HG02763 (cell line): Measurements from ENCODE around the gene MYZAP.
"Not testable (repeated sequence)": the region's sequence is repeated elsewhere in the genome, so short reads cannot be mapped to it uniquely, and the experiment has no call there.

Experiments
- ATAC-seq: cut with Tn5 transposase; IDR thresholded peaks from one replicate; pipeline ENCODE4 v1.9.1; 2021; ENCODE audit warnings: mild to moderate bottlenecking, moderate library complexity; ENCODE audit not compliant: unreplicated experiment

Gene MYZAP

DNA sequence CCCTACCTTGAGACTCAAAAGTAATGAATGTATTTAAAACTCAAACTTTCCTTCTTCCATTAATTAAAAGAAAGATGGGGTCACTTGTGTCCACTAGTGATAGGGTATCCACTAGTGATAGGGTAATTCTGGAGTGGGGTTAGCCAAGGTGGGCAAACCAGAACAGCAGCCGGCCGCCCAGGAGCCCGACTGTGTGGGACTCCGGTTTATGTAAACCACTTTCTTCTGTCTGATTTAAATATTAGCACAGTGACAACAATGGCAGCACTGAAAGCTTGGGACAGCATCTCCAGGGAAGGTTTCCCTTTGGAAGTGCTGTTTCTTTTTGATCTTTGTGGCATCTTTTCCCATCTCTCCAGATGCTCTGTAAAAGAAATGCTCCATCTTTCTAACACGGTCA, 722 bp downstream of the MYZAP start:
- ATAC-seq: no peak

DNA sequence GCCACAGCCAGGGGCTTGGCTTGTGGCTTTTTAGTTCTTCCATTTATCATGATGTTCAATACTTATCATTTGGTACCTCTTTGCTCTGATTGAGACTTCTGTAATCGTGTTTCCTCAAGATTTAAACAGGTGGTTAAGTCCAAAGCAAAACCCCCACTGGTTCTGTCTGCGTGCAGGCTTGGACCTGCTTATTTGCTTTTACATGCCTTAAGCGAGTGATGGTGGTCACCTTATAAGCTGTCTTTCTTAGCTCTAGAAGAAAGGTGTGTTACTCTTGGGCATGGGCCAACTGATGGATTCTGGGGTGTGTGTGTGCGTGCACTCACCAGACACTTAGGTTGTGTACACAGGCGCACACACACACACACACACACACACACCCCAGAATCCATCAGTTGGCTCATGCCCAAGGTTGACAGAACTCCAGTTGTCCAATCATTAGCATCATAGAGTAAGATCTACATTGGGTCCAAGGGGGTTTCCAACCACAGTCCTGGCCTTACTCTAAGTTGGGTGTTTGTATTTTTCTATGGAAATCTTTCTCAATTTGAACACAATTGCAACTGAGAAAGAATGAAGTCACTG, 1.2 kb downstream of the MYZAP start:
- ATAC-seq: no peak

DNA sequence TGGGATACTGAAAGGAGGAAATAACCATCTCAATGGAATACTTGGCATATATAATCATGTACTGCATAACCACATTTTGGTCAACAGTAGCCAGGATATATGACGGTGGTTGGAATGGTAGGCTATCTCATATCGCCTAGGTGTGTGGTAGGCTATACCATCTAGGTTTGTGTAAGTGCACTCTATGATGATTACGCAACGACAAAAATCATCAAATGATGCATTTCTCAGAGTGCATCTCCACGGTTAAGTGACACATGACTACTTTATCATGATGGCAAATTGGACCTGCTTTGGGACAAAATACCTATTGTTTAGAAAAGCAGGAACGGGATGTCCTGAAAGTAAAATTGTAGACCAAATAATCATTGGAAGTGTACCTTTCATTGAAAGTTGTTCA, 2.8 kb downstream of the MYZAP start:
- ATAC-seq: no peak

DNA sequence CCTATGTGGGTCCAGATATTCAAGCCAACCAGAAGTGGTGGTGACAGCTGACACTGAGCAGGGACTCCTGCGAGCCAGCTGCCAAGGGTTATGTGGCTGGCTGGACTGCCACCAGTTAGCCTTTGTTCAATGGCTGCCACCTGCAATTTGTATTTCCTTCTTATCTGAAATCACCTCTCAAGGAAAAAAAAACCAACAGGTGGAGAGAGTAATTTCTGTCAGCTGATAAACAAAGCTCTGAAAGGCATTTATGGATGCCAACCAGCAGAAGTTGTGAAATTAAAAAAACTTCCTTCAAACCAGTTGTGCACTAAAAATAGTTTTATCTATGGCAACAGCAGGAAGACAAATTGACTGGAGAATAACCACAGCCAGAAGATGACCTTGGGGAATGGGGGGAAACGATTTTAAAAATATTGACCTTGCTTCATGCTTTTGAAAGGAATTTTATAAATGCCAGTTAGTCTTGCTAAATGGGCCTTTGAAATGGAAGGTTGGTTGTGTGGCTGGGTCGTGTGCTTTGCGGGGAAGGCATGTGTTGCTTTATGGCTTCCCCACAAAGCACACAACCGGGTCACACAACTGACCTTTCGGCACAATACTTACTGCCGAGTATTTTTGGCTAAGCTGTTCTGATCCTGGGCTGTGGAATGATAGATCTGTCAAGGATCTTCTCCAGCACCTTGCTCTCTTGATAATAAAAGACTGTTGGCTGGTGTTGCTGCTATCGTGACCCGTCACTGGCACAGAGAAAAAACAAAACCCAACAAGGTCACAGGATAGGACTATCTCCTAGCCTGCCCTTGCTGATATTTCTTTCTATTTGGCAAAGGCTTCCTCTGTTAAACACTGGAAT, 3.5 kb downstream of the MYZAP start:
- no peak for ATAC-seq

DNA sequence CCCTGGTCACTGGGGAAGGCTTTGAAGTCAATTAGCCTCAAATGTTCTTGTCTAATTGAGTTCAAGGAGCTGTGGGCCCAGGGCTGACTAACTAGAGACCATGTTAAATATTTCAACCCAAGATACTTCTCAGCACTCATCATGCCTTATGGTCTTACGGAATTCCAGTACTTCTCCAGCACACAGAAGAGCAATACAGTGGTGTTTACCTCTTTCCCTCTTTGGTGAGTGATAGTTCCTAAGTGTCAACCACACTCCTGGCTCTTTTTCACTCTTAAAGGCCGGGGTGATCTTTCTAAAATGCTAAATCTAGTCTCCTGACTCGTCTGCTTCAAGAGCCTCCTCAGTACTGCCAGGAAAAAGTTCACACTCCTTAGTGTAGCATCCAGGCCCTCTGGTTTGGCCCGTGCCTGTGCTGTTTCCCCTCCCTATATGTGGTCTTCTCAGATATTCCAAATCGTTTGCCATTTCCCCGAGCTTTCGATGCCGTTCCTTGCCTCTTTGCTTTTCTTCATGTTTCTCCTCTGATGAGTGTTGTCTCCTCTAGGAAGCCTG, 4.7 kb downstream of the MYZAP start:
- ATAC-seq: no peak

DNA sequence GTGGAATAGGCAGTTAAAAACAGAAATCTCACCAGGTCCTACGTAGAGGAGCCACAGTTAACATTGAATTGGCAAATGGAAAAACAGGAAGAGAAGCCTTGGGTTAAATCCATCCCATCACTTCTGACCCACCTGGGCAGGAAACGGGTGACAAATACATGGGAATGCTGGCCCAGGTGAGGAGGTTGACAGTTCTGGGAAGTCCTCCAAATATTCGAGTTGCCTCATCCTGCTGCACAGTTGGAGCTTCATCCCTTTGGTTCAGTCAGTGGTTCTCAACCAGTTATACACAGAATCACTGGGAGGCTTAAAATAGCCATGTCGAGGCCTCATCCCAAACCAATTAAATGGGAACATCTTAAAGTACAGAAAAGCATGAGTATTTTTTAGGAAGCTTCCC, 5.3 kb downstream of the MYZAP start:
- ATAC-seq: no peak

DNA sequence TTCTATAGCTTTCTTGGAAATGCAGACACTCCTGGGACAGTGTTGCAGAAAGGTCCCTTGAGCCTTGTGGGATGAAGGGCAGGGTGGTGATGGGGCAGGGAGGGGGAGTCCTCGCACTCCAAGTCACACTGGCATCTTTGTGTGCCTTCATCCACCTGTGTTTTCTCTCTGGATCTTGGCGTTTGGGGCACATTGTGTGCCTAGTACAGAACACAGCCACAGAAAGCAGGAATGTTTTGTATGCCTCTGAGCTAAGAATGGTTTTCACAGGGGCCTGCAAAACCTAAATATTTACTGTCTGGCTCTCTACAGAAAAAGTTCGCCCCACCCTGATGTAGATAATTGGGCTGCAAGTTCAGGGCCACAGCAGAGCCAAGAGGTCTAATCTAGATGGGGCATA, 5.7 kb downstream of the MYZAP start:
- ATAC-seq: no peak

DNA sequence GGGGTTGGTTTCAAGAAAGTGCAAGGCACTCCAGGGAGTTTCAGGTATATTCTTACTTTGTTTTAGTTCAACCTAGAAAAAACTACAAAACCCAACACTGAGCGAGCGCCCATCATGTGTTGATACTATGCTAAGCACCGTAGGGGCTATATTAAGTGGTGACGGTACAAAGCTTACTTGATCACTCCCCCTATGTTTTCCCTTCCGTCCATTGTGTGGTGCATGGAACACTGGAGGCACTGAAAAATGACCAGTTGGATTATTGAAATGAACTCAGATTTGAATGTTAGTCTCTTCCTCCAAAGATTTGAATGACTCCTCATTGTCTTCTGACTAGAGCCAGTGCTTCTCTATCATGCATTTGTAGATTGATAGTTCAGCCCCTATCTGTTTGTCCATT, 6.6 kb downstream of the MYZAP start:
- no peak for ATAC-seq

DNA sequence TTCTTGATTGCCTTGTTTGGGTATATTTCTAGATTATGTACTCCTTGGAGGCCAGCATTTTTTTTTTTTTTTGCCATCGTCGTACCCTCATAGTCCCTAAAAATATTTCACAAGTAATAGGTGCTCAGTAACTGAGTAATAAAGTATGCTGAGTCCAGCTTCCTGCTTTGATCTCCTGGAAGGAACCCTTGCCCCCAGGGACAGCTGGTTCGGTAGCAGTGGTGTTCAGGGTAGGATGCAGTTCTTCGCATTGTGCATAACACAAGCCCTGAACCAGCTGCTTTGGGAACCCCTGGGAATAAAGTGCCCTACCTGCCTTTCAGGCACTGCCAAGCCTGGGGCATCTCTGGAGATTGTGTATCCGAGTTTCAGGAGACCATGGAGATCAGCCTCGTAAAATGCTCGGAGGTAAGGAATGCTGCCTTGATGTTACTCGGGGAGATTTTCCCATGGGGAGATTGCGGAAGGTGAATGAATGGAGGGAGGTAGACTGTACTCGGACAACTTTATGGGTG, 7.6 kb downstream of the MYZAP start:
- ATAC-seq: no peak

DNA sequence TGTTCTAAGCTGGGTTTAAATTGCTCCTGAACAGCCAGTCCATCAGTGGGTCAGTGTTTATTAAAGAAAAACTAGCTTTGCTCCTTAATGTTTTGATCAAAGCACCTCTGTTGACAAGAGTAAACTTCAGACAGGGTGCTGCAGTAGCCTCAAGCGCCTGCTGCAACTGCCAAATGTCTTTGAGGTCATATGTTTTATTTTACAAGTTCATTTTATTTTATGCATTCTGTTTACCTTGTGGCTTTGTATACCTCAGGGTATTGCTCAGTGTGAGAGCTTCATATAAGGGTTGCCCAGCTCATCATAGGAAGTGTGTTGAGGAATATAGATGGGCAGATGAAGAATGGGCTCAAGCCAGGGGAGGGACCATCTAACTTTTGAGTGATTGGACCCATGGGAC, 8.5 kb downstream of the MYZAP start:
- ATAC-seq: no peak

DNA sequence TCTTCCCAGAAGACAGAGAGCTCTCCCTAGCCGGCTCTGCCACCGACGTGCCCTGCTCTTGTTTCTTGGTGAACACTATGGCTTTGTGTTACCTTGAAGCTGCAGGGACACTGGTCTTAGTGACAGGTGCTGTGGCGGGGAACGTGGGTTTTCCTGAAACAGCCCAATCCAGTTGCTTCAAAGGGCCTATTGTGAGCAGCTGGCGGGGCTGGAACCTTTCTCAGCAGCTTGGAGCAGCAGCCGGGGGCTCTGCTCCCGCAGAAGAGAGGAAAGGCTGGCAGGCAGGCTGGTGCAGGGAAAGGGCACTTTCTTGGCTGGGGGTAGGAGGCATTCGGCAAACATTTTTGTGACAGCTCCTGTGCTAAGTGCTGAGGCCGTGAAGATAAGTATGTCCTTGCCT, 12.8 kb downstream of the MYZAP start:
- no peak for ATAC-seq

DNA sequence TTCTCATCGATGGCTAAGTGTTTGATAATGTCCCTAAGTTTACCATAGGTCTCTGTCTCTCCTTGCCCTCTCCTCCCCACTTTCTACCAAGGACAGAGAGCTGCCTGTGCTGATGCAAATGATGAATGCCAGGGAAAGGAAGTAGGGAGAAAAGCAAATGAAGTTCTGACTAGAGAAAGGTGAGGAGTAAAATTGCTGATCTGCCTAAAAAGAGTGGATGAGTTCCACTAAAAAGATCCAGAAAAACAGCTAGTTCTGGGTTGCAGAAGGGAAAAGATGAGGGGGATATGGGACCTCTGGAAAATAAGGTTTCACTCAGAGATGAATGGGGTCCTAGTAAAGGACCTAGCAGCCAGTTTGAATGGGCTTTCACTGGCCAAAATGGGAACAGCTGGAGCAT, 13.8 kb downstream of the MYZAP start:
- ATAC-seq: no peak

DNA sequence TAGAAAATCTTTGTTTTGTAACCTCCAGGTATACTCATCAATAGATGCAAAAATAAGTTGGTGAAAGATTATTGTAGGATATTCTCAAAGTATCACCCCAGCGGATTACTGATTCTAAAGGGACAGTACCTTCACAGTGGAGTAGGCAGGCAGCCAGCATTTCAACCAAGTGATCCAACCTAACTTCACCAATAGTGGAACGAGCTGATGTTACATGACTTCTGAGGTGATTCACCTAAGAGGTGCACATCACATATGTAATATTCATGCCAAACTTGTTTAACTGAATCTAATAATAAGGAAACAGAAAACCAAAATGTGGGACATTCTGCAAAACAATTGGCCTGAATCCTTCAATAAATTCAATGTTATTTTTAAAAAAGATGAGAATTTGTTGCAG, 14.3 kb downstream of the MYZAP start:
- no peak for ATAC-seq

DNA sequence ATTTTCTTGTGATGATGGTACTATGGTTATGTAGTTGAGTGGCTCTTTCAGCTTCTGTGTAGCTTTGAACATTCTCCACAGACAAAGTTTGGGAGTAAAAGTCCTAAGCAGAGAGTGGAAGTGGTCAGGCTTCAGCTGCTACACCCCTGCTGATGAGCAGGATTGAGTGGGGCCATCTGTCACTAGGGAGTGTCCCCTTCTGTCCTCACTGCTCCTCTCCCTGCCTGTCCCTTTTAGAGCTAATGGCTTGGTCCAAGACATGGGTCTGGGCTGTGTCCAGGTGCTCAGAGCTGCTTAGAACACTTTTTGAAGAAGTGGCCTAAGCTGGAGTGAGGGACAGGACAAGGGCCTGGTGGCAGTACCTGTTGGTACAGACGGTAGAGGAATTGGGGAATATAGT, 15.1 kb downstream of the MYZAP start:
- ATAC-seq: no peak

DNA sequence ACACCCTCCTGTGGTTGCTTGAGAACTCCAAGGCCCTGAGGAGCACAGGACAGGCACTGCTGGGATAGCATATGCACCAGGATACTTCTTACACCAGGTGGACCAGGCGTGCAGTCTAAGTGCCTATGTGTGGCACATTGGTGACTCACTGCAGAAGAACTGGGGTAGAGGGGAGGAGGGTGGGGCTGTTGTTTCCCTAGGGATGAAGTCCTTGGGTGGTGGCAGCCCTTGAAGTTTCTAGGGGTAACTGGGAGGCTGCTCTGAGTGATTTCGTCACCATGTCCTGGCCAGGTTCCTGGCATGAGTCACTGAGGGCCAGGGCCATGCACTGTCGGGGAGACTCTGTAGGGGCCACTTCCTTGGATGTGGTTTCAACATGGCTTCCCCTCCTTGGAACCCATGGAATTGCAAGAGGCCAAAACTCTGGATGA, 15.9 kb downstream of the MYZAP start:
- ATAC-seq: no peak

DNA sequence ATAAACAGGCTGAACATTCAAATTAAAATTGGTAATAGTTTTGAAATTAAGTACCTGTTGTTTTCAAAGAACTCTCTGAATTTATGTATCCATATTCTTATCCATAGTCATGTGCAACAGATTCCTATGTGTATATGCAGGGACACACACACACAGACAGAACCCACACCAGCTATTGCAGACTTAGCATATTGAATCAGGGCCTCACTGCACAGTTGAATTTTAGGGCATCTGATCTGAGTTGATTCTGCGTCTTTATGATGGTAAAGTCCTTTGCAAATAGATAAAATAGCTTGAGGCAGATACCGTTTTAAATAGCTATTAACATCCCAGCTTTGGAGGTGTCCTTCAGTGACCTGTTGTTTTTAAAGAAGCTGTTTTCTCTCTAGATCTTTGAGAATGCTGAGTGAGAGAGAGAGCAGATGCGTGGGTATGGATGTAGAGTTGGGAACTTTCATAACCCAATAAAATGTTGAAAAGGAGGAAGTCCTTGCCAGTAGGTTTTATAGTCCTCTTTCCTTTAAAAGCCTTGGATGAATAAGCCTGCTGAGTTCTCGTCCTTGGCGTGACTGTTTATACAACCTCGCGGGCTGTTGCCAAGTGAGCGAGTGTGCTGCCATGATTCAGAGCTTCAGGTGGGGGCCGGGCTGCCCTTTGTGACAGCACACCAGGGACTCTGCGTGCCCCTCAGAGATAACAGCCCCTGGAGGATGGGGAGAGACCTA, 18.3 kb downstream of the MYZAP start:
- no peak for ATAC-seq

DNA sequence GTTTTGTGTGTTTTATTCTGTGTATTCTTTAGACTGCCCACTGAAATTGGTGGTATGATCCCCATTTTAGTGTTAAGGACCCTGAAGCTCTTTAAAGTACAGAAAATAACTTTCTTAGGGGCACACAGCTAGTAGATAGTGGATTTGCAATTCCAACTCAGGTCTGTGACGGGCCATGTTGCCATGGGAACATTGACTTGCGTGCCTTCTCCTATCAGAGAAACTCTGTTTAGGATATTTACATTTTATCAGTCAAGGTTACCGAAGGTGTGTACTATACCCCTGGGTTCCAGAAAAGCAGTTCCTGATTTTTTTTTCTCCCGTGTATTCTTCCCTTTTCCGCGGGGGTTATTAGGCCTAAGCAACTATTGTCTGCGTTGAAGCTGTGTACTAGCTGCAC, 19.4 kb downstream of the MYZAP start:
- ATAC-seq: no peak

DNA sequence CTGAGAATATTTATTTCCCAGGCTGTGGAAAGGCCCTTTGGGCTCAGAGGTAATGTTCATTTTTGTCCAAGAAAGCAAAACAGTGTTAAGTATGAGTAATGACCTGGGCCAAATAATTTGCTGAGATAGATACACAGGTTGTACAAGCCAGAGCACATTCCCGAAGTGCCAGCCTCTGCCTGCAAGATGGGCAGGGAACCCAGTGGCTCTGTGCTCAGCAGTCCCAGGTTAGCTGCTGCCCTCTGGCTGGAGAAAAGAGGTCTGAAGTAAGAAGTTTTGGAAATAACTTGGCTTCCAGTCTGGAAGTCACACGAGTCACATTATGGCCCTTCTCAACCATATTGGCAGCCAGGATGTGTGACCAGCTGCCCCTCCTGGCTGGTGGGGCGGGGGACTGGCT, 20.2 kb downstream of the MYZAP start:
- no peak for ATAC-seq

DNA sequence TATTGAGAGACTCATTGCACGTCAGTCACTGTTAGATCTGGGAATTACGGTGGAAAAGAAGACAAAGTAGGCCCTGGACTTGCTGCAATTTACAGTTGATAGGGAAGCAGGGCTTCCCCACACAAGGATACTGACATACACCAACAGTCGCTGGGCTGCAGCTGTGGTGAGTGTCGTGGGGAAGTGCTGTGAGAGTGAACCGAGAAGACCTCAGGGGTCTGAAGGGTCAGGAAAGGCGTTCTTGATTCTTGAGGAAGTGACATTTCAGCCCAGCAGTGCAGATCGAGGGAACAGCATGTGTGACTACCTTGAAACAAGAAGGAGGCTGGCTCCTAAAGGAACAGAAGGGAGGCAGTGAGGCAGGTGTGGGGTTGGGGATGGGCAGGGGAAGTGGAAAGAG, 22.5 kb downstream of the MYZAP start:
- ATAC-seq: no peak

DNA sequence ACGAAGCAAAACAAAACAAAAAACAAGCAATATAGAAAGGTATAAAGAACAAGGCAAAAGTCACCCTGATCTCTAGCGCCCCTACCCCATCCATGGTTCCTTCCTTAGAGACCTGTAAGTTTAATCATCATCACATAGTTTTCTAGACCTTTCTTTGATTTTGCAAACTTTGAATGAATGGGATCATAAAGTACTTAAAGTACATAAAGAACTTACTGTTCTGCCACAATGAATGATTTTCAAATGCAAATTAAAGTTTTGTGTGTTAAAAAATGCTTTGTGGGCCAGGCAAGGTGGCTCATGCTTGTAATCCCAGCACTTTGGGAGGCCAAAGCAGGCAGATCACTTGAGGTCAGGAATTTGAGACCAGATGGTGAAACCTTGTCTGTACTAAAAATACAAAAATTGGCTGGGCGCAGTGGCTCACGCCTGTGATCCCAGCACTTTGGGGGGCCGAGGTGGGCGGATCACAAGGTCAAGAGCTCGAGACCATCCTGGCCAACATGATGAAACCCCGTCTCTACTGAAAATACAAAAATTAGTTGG, 24.3 kb downstream of the MYZAP start:
- not testable (repeated sequence) for ATAC-seq

DNA sequence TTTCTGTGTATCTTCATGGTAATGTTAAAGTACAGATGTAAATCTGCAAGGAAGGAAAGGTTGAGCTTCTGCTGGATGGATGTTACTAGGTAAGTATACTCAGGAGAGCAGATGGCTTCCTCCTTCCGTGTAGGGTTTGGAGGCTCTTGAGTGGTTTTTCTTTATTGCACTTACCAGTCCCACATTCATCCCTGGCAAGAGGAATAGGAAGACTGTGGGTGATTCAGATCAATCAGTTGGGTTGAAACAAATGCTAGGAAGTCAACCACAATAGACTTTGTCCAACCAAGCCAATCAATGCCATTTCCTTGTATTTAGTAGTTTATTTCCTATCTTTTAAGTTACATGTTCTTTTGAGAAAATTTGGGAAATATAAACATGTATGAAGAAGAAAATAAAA, 26.6 kb downstream of the MYZAP start:
- no peak for ATAC-seq
